GM21447 (cell line): ENCODE measurements around the gene C11orf24.
"Not testable (repeated sequence)": the region's sequence is repeated elsewhere in the genome, so short reads cannot be mapped to it uniquely, and the experiment has no call there.

Experiments used
- ATAC-seq: cut with Tn5 transposase; IDR thresholded peaks from one replicate; pipeline ENCODE4 v1.9.1; 2021; ENCODE audit not compliant: unreplicated experiment

C11orf24 gene

DNA sequence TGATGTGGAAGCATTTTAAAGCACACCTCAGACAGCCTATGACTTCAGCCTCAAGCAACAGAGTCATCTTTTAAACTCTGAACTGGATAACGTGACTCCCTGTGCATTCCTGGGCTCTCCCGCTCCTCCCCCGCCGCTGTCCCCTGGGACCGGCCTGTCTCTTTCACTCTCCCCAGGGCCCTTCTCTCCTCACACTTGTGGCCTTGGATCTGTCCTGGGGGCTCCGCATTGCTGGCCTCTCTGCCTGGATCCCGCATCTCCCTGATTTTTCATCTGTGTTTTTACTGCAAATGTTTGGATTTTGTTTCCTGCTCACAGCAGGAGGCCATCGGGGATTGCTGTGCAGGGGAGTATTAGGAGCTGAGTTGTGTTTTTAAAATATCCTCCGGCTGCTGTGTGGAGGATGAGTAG lies 15.4 kb downstream of the C11orf24 start:
- no peak for ATAC-seq

DNA sequence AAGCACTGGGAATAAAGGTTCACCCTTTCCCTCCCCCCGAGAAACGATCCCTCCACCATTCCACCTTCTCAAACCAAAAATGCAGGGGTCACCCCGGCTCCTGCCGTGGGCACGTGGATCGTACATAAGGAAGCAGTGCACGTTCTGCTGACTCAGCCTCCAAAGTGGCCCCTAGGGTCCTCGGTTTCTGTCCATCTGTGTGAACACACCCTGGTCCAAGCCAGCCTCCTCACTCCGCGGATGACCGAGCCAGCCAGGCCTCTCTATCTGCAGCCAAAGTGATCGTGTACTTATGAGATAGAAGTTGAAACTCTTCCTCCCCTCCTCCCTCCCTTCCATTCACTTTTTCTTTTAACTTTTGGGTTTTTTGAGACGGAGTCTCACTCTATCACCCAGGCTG lies 16.2 kb downstream of the C11orf24 start:
- ATAC-seq, result no peak

DNA sequence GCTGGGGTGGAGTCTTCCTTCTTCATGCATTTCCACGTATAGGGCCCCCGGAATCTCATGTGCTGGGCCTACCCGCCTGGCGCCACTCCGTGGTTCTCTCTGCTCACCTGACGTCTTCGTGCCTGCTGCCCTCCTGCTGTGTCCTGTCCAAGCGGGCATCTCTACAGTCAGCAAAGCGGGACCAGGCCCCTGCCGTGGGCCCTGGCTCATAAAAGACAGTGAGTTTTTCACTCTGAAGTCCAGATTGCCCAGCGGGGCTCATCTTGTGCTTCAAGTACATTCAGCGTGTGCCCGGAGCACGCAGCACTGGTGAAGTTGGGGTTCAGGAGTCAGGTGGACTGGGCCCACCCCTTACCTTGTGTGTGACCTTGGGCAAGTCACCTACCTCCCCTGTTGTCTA lies 17.4 kb downstream of the C11orf24 start:
- ATAC-seq, result no peak

DNA sequence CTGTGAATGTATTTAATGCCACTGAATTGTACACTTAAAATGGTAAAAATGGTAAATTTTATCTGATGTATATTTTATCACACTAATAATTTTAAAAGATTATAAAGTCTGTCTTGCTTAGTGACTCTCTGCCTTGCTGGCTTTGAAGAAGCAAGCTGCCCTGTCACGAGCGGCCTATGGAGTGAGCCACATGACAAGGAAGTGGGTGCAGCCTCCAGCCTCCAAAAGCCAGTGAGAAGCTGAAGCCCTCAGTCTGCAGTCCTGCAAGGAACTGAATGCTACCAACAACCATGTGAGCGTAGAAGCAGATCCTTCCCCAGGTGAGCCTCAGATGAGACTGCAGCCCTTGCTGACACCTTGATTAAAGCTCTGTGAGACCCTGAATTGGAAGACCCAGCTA lies 20.0 kb downstream of the C11orf24 start:
- no peak for ATAC-seq

DNA sequence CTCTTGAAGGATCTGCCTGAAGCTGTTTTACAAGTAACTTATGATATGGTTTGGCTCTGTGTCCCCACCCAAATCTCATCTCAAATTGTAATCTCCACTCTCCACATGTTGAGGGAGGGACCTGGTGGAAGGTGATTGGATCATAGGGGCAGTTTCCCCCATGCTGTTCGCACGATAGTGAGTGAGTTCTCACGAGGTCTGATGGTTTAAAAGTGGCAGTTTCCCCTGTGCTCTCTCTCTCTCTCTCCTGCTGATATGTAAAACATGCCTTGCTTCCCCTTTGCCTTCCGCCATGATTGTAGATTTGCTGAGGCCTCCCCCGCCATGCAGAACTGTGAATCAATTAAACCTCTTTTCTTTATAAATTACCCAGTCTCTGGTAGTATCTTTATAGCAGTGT lies 26.9 kb downstream of the C11orf24 start:
- ATAC-seq, result not testable (repeated sequence)

DNA sequence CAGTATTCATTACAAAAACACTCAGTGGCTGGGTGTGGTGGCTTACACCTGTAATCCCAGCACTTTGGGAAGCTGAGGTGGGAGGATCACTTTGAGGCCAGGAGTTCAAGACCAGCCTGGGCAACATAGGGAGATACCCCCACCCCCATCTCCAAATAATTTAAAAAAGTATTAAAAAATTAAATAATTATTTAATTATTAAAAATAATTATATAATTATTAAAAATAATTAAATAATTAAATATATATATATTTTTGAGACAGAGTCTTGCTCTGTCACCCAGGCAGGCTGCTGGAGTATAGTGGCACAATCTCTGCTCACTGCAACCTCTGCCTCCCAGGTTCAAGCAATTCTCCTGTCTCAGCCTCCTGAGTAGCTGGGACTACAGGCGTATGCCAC lies 27.9 kb downstream of the C11orf24 start:
- ATAC-seq, result not testable (repeated sequence)

DNA sequence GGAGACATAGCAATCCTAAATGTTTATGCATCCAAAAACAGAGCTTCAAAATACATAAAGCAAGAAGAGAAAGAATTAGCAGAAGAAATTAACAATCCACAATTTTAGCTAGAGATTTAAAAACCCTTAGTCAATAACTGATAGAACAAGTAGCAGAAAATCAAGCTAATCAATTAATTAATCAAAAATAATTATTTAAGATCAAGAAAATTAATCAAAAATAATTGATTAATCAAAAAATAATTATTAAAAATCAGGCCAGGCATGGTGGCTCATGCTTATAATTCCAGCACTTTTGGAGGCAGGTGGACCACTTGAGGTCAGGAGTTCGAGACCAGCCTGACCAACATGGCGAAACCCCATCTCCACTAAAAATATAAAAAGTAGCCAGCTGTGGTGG lies 29.2 kb downstream of the C11orf24 start:
- ATAC-seq, result no peak

DNA sequence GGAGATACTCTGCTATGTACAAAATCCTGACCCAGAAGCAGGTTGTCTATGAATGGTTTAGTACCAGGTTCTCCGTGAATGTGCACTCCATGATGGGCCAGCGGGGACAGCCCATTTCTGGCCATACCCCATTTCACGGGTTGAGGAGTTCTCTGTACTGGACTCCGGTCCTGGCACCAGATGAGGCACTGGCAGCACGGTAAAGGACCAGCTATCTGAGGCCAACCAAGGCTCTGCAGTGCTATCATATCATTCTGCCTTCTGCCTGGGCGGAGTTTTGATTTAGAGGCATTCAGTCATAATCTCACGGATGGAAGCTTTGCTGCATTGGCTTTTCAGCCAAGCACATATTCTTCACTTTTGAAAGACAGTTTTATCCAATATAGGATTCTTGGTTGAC lies 40.2 kb downstream of the C11orf24 start:
- ATAC-seq, result no peak

DNA sequence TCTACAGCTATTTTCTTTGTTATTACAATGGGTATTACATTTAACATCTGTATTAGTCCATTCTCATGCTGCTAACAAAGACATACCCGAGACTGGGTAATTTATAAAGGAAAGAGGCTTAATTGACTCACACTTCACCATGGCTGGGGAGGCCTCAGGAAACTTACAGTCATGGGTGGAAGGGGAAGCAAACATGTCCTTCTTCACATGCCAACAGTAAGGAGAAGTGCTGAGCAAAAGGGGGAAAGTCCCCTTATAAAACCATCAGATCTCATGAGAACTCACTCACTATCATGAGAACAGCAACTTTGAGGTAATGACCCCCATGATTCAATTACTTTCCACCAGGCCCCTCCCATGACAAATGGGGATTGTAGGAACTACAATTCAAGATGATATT lies 42.2 kb downstream of the C11orf24 start:
- ATAC-seq, result no peak

DNA sequence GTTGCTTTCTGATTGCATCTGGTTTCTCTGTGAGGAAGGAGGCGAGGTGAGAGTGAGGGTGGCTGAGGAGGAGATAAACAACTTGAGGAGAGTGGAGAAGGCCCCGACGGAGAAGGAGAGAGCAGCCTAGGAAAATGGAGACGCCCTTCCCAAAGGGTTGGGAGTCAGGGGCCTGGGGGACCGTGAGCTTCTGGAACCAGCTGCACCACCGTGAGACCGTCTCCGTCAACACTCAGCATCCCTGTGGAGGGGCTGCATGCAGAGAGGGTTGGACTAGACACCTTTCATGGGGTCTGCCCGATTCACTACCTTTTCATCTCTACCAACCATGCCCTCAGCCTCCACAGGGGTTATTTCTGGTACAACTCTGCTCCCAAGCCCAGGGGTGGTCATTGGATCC lies 45.4 kb downstream of the C11orf24 start:
- no peak for ATAC-seq

DNA sequence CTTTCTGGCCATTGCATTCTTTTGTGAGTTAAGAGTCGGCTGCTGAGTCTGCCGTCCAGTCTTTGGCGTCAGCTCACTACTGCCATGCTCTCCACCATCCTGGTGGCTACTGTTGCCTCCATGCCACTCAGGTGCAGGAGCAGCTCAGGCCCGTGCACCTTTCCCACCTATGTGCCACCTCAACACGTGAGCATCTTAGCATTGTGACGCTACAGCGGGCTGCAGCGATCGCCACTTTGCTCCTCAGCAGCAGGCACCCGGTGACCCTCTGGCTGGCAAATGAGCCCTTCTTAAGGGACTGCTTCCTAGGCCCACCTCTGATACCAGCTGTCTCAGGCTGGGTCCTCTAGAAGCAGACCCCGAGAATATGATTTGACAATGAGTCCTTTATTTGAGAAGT lies 47.2 kb downstream of the C11orf24 start:
- ATAC-seq, result no peak

DNA sequence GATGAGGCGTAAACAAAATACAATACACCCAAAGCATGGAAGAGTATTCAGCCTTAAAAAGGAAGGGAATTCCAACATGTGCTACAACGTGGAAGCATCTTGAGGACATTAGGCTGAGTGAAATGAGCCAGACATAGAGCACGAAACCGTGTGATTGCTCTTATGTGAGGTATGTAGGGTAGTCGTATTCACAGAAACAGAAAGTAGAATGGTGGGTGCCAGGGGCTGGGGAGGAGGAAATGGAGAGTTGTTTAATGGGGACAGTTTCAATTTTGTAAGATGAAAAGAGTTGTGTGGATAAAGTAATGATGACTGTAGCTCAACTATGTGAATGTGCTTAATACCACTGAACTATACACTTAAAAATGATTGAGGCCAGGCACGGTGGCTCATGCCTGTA lies 48.5 kb downstream of the C11orf24 start:
- ATAC-seq, result no peak

DNA sequence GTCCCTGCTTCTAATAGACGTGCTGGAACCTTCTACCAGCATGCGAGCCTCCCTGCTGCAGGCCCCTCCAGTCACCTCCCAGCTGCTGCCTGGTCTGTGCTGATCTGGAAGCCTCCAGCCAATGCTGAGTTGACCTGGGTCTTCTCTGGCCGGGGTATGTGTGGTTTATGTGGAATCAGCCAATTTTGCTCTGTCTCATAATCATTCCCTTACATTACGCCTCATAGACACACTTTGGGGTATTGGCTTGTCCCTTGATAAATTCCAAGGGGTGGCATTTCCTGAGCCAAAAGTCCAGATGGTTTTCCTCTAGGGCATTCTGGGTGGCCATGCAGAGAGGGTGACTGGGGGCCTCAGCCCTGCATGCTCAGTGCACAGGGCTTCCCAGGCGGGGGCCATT lies 50.4 kb downstream of the C11orf24 start:
- no peak for ATAC-seq

DNA sequence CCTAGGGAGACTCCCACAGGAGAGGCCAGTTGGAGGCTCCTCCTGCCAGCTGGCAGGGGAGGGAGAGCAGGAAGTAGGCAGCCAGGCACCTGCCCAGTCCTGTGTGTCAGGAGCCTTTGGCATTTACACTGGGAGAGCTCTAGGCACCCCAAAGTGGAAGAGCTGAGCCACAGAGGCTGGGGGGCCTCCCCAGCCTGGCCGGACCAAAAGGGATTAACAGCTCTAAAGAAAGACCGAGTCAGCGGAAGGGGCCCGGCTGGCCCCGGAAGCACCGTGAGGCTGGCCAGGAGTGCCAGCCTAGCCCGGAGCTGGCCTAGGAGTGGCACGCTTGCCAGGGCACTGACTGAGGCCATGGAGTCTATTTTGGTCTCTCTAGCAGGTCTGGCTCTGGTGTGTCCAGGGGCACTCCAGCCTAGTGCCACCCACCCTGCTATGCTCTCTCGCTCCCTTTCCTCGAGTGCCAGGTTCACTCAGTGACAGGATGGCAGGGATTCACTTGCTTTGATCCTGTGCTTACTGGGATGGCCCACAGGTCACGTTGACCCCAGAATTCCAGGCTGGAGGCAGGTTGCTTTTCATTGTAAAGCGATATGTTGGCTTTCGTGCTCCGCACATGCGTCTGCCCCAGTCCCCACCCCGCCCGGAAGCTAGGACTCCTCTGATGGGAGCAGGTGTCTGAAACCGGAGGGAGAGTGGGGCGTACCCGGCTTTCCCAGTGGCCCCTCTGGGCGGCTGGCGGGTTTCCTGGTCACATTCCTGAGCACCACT lies 55.4 kb downstream of the C11orf24 start:
- ATAC-seq, result no peak

DNA sequence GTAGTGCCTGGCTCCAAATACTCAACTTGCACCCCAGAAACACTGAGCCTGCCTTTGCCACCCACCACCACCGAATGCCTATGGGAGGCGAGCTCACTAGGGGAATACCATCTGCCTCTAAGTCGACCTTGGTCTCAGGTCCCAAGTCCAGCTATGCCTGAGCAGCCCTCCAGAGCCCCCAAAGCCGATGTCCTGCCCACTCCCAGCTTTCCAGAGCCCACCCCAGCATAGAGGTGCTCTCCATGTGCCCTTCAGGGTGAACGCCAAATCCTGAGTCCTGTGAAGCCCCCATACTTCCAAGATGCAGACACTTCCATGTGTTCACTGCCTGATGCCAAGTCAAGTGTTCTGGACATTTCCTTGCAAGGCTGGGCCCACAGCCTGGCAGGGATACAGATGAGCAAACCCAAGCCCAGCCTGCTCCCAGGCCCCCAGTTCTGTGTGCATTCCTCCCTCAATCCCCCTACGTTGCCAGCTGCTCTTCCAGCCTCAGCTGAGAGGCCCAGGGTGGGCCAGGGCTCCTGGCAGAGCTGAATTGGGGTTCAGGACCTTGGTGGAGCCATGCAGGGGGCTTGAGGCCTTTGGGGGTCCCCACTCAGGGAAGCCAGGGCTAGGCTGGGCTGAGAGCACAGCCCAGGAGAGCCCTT lies 56.1 kb downstream of the C11orf24 start:
- no peak for ATAC-seq

DNA sequence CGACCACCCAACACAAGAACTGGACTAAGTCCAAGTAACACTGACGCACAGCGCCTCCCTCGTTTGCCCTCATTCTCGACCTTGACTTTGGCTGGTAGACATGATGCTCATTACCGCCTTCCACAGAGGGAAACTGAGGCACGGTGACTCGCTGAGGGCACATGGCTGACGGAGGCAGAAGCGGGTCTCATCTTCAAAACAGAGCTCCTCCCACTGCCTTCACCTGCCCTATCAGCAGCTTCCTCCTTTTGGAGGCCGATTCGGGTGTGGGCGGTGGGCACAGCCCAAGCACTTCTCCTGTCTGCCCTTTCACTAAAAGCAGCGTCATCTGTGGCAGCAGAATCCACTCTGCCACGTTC lies 56.7 kb downstream of the C11orf24 start:
- no peak for ATAC-seq

DNA sequence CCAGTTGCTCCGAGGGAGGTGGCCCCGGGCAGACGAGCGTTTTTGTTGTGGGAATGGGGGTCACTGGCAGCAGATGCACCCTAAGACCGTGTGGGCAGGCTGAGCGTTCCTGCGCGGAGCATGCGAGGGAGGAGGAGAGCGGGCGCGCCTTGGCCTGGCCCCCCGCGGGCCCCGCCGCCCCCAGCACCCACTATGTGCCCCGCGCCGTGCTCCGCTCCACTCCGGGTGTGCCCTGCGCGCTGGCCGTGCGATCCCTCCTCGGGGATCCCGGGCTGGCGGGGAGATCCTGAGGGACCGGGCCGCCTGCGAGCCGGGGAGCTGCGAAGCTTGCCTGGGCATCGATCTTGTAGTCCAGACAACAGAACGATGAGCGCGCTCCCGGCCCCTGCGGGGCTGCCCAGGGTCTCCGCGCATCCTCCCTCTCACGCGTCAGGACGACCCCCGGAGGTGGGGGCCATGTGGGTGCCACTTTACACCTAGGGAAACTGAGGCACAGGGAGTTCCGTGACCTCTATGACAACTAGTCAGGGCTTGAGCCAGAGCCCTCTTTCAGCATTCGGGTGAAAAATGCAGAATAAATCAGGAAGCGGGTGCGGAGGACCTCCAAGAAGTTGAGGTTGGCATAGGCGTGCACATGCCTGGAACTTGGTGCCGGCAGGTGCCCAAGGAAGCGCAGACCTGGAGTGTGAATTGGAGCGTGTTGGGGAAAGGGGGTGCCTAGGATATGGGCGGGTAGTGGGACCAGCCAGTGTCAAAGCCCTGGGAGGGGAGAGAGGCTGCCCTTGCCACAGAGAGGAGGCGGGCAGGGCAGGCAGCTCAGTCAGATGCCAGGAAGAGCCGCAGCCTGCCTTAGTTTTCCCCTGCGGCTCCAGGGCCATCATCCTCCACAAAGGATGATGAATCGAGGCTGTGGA lies 57.3 kb downstream of the C11orf24 start:
- ATAC-seq, result no peak

DNA sequence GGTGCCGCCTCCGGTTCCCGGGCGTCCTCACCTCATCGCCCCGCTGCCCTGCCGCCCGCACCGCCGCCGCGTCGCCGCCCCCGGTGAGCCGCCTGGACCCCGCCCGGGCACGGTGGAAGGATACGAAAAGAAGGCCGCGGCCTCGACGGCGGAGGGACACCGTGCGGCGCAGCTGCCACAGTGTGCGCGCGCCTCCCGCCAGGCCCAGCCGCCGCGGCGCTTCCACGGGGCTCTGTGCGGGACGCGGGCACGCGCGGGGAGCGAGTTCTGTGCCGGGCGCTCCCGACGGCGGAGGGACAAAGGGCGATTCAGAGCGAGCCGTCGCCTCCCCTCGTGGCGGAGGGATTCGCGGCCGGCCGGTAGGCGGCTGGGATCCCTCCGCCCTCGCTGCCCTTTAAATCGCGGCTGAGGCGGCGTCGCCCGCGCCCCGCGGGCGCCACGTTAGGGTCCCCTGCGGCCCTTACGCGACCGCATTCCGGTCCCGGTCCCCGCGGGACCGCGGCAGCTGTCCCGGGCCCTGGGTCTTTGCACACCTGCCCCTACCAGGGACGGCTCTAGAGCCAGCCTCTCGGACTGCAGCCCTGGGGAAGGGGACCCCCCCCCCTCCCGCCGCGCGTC lies 58.1 kb downstream of the C11orf24 start:
- peak; percentile 43 for ATAC-seq

DNA sequence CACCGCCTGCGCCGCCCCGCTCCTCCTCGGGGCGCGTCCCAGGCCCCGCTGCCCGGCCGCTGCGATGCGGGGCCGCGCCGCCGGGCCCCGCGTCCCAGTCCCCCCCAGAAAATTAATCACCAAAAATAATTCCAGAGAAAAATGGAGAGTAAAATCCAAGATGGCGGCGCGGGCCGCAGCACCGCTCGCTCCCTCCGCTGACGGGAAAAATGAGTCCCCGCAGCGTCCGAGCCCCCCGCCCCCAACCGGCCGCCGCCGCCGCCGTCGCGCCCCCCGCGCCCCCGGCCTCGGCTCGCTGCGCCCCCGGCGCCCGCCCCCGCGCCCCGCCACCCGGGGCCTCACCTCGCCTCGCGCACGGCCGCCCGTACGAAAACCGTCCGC lies 58.6 kb downstream of the C11orf24 start, which contains the start of gene KMT5B:
Gene KMT5B (minus strand): TSS at position 162 of the 381 bp plus-strand sequence. CDS start 23,220 bp downstream, outside the sequence.
- ATAC-seq, result no peak

DNA sequence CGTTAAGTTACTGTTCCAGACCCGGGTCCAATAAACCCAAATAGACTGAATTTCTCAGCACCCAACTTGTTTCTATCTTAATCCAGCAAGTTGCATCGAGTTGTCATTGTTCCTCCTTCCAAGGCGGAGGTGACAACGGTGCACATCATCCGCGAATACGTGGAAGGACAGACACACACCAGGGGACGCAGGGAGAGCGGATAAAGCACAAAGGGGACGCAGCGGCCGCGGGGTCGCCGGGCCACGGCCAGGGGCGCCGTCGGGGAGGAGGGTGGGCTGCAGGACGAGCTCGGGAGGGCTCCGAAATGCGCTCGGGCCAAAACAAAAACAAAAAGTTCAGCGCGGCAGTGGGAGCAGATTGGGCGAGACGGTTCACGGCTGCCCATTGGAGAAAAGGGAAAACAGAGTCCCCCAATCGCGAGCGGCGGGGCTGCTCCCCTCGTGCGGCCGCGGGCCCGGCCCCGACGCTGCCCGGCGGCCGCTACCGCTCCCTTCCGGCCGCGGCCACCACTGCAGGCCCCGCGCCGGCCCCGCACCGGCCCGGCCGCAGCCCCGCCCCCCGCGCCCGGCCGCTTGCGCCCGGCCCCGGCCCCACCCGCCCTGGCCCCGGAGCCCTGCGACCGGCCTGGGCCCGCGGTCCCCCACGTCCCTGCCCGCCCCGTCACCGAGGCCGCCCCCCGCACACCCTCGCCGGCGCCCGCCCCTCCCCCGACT lies 59.2 kb downstream of the C11orf24 start:
- no peak for ATAC-seq

DNA sequence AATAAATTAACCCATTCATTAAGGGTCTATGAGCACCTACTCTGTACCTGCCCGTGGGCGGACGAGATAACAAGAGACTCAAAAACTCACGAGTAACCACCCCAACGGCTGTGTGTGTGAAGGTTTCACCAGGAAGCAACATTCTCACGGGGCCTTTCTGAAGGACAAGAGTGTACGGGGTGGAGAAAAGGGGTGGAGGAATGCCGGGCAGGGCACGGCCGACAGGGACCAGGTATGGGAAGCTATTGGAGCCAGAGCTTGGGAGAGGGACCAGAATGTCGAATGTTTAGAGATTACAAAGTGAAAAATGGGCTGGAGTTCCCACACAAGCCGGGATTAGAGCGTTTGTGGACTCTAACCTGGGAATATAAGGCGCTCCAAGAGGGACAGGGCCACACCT lies 60.2 kb downstream of the C11orf24 start:
- no peak for ATAC-seq
